GM23338 (cell line): Measurements from ENCODE around the gene MYO1C. TPM values are rescaled to one million over a fixed set of nuclear protein-coding genes. Genes with fewer than 3 reads are reported as not detected.
A peak's percentile ranks its signal among the peaks of the same experiment; 100 is the strongest.

Experiments used
- ATAC-seq: fragments of 200-7000 bp; cut with Tn5 transposase; 3 replicates; pipeline ENCODE4 v1.9.1; 2020
- DNase-seq: peaks from one replicate; pipeline ENCODE4 v3.0.0-alpha.2; 2015; ENCODE audit warnings: low spot score
- H2AFZ ChIP-seq: fragments of 200-600 bp; sonication (generic); 2 replicates; pipeline ENCODE4 v1.8.0; 2016; ENCODE audit warnings: antibody characterized with exemption, mild to moderate bottlenecking, moderate library complexity
- H3F3A ChIP-seq: fragments of 200-600 bp; sonication (generic); replicated peaks from 2 replicates; pipeline ENCODE4 v1.8.0; 2017; ENCODE audit warnings: antibody characterized with exemption, mixed run types, low read depth
- H3K27ac ChIP-seq: fragments of 200-600 bp; sonication (generic); 2 replicates; pipeline ENCODE4 v1.6.1; 2016; ENCODE audit warnings: low read depth
- H3K27me3 ChIP-seq: fragments of 200-600 bp; sonication (generic); 2 replicates; pipeline ENCODE4 v1.8.0; 2016; ENCODE audit warnings: mild to moderate bottlenecking, mixed run types, moderate library complexity; ENCODE audit not compliant: insufficient read depth
- H3K36me3 ChIP-seq: fragments of 200-600 bp; sonication (generic); 2 replicates; pipeline ENCODE4 v1.8.0; 2016; ENCODE audit warnings: mild to moderate bottlenecking; ENCODE audit not compliant: insufficient read depth
- H3K4me1 ChIP-seq: fragments of 200-600 bp; sonication (generic); 2 replicates; pipeline ENCODE4 v1.8.0; 2016; ENCODE audit warnings: mild to moderate bottlenecking, moderate library complexity; ENCODE audit not compliant: insufficient read depth
- H3K4me2 ChIP-seq: fragments of 200-600 bp; sonication (generic); 2 replicates; pipeline ENCODE4 v1.7.1; 2017; ENCODE audit warnings: mixed run types
- H3K4me3 ChIP-seq: fragments of 200-600 bp; sonication (generic); 2 replicates; pipeline ENCODE4 v1.6.1; 2016; ENCODE audit warnings: mixed run types
- H3K79me2 ChIP-seq: fragments of 200-600 bp; sonication (generic); replicated peaks from 2 replicates; pipeline ENCODE4 v1.8.0; 2017; ENCODE audit warnings: mild to moderate bottlenecking; ENCODE audit not compliant: insufficient read depth
- H3K9me2 ChIP-seq: fragments of 200-600 bp; sonication (generic); 2 replicates; pipeline ENCODE4 v1.8.0; 2017; ENCODE audit not compliant: insufficient read depth
- H4K20me1 ChIP-seq: fragments of 200-600 bp; sonication (generic); replicated peaks from 2 replicates; pipeline ENCODE4 v1.8.0; 2017; ENCODE audit warnings: mild to moderate bottlenecking; ENCODE audit not compliant: insufficient read depth
- H3K27ac Mint-ChIP-seq: 2 replicates; pipeline ENCODE4 v1.8.0; 2020; ENCODE audit warnings: inconsistent platforms, mild to moderate bottlenecking, moderate library complexity, mixed read lengths
- H3K27me3 Mint-ChIP-seq: 3 replicates; pipeline ENCODE4 v1.8.0; 2022; ENCODE audit warnings: low read depth, mild to moderate bottlenecking, moderate library complexity, mixed read lengths, inconsistent platforms; ENCODE audit not compliant: insufficient read depth, poor library complexity
- H3K36me3 Mint-ChIP-seq: 3 replicates; pipeline ENCODE4 v1.8.0; 2021; ENCODE audit warnings: low read depth, mild to moderate bottlenecking, inconsistent platforms, moderate library complexity, mixed read lengths
- H3K4me1 Mint-ChIP-seq: 3 replicates; pipeline ENCODE4 v1.8.0; 2020; ENCODE audit warnings: mild to moderate bottlenecking, inconsistent platforms, mixed read lengths
- H3K4me3 Mint-ChIP-seq: 3 replicates; pipeline ENCODE4 v1.8.0; 2021; ENCODE audit warnings: moderate library complexity, mild to moderate bottlenecking, inconsistent platforms, mixed read lengths
- H3K9me3 Mint-ChIP-seq: 3 replicates; pipeline ENCODE4 v1.8.0; 2020; ENCODE audit warnings: moderate library complexity, mild to moderate bottlenecking, inconsistent platforms, mixed read lengths
- CREB1 ChIP-seq: fragments of 250-450 bp; sonication (Bioruptor Pico); IDR thresholded peaks from 2 replicates; pipeline ENCODE4 v1.5.0; 2020; ENCODE audit warnings: low read depth, mild to moderate bottlenecking, moderate library complexity
- EZH2 ChIP-seq: fragments of 200-600 bp; sonication (generic); IDR thresholded peaks from one replicate; pipeline ENCODE4 v1.8.0; 2017; ENCODE audit warnings: antibody characterized with exemption, mild to moderate bottlenecking, low read depth; ENCODE audit not compliant: unreplicated experiment
- POLR2AphosphoS5 ChIP-seq: IDR thresholded peaks from 2 replicates; pipeline ENCODE4 v1.6.1; 2016; ENCODE audit warnings: antibody characterized with exemption, low read depth
- STAT1 ChIP-seq: IDR thresholded peaks from one replicate; pipeline ENCODE4 v1.6.1; 2016; ENCODE audit warnings: antibody characterized with exemption; ENCODE audit not compliant: unreplicated experiment
- polyA plus RNA-seq: library from polyadenylated mRNA; unstranded; fragments of >200 nt; fragmentation: Nextera tagmentation; extraction: Ambion mirVana; gene quantifications from 2 replicates; pipeline ENCODE4 v1.2.1, GENCODE V29; 2016
- total RNA-seq: library from RNA; depleted of rRNA; stranded (reverse); fragments of >200 nt; shearing (Covaris generic); gene quantifications from 2 replicates; pipeline ENCODE4 v1.2.3, GENCODE V29; 2014
- TF ChIP-seq, protein P1 (sequence below): IDR thresholded peaks from 2 replicates; pipeline ENCODE4 v1.6.1; 2016; ENCODE audit warnings: antibody characterized with exemption
- TF ChIP-seq, protein P2 (sequence below): fragments of 250-450 bp; sonication (Bioruptor Pico); IDR thresholded peaks from 2 replicates; pipeline ENCODE4 v1.5.0; 2020; ENCODE audit warnings: mild to moderate bottlenecking, moderate library complexity

The MYO1C gene
- total and polyA plus RNA-seq, 2 experiments from 2014 or later, result 13.9 to 35.2 TPM

DNA sequence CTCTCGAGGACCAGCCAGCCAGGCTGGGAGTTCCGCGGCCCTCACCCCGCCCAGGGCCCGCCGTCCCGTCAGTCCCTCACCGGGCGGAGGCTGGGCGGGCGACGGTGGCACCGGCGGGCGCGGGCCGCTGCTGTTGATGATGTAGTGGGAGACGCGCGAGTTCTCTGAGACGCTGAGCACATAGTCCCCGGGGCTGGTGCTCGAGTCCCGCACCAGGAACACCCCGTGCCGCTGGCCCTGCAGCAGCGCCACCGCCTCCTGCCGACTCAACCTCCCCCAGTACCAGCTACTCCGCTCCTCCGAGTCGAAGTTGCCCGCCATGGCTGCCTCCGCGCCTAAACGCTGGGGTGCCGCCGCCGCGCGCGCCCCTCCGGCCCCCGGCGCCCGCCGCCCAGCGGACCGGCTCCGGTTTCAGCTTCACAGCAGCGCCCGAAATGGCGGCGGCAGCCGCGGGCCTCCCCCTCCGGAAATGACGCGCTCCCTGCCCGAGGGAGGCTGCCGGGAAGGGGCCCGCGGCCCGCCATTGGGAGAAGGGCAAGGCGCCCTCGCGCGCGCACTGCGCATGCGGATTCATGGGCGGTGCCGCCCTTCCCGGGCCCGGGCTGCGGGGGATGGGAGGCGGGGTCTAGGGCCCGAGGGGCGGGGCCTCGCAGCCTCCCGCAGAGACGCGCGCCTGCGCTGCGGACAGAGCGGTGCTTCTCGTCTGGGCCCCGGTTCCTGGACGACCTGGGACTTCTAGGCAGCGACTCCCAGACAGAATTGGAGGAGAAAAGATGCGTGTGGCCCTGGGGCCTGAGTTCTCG lies 36.5 kb downstream of the MYO1C start, which contains the start of gene CRK:
Gene CRK (minus strand): TSS at position 436 of the 803 bp plus-strand sequence. CDS start 115 bp downstream, at position 321.
- H3K36me3 Mint-ChIP-seq, result peaks cover 24% of the 10 kb centered on the region
- Histone ChIP-seq H3K27me3 (no peaks in the 10 kb centered on the region), H4K20me1 (peaks cover 30% of the 10 kb centered on the region), H3K27ac (peak within 1 kb of the TSS; percentile 83), H2AFZ (peak within 1 kb of the TSS; percentile 100), H3K4me1 (peaks cover 9% of the 10 kb centered on the region), H3K4me3 (peak within 1 kb of the TSS; percentile 96), H3F3A (peaks cover 10% of the 10 kb centered on the region), H3K36me3 (peaks cover 5% of the 10 kb centered on the region; the same call in 1 of the 2 replicates), H3K9me2 (no peaks in the 10 kb centered on the region), H3K4me2 (peak within 1 kb of the TSS; percentile 95), H3K79me2 (peaks cover 49% of the 10 kb centered on the region)
- no peaks in the 10 kb centered on the region for H3K9me3 Mint-ChIP-seq
- peaks cover 18% of the 10 kb centered on the region for H3K4me1 Mint-ChIP-seq
- peak within 1 kb of the TSS; percentile 94 for H3K4me3 Mint-ChIP-seq
- DNase-seq (peak; percentile 96), ATAC-seq (peak; percentile 83)
- H3K27ac Mint-ChIP-seq, result peak within 1 kb of the TSS; percentile 91
- no peak for TF ChIP-seq STAT1
- TF ChIP-seq, protein P1, sequence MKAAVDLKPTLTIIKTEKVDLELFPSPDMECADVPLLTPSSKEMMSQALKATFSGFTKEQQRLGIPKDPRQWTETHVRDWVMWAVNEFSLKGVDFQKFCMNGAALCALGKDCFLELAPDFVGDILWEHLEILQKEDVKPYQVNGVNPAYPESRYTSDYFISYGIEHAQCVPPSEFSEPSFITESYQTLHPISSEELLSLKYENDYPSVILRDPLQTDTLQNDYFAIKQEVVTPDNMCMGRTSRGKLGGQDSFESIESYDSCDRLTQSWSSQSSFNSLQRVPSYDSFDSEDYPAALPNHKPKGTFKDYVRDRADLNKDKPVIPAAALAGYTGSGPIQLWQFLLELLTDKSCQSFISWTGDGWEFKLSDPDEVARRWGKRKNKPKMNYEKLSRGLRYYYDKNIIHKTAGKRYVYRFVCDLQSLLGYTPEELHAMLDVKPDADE, result peak; percentile 93
- TF ChIP-seq, protein P2, sequence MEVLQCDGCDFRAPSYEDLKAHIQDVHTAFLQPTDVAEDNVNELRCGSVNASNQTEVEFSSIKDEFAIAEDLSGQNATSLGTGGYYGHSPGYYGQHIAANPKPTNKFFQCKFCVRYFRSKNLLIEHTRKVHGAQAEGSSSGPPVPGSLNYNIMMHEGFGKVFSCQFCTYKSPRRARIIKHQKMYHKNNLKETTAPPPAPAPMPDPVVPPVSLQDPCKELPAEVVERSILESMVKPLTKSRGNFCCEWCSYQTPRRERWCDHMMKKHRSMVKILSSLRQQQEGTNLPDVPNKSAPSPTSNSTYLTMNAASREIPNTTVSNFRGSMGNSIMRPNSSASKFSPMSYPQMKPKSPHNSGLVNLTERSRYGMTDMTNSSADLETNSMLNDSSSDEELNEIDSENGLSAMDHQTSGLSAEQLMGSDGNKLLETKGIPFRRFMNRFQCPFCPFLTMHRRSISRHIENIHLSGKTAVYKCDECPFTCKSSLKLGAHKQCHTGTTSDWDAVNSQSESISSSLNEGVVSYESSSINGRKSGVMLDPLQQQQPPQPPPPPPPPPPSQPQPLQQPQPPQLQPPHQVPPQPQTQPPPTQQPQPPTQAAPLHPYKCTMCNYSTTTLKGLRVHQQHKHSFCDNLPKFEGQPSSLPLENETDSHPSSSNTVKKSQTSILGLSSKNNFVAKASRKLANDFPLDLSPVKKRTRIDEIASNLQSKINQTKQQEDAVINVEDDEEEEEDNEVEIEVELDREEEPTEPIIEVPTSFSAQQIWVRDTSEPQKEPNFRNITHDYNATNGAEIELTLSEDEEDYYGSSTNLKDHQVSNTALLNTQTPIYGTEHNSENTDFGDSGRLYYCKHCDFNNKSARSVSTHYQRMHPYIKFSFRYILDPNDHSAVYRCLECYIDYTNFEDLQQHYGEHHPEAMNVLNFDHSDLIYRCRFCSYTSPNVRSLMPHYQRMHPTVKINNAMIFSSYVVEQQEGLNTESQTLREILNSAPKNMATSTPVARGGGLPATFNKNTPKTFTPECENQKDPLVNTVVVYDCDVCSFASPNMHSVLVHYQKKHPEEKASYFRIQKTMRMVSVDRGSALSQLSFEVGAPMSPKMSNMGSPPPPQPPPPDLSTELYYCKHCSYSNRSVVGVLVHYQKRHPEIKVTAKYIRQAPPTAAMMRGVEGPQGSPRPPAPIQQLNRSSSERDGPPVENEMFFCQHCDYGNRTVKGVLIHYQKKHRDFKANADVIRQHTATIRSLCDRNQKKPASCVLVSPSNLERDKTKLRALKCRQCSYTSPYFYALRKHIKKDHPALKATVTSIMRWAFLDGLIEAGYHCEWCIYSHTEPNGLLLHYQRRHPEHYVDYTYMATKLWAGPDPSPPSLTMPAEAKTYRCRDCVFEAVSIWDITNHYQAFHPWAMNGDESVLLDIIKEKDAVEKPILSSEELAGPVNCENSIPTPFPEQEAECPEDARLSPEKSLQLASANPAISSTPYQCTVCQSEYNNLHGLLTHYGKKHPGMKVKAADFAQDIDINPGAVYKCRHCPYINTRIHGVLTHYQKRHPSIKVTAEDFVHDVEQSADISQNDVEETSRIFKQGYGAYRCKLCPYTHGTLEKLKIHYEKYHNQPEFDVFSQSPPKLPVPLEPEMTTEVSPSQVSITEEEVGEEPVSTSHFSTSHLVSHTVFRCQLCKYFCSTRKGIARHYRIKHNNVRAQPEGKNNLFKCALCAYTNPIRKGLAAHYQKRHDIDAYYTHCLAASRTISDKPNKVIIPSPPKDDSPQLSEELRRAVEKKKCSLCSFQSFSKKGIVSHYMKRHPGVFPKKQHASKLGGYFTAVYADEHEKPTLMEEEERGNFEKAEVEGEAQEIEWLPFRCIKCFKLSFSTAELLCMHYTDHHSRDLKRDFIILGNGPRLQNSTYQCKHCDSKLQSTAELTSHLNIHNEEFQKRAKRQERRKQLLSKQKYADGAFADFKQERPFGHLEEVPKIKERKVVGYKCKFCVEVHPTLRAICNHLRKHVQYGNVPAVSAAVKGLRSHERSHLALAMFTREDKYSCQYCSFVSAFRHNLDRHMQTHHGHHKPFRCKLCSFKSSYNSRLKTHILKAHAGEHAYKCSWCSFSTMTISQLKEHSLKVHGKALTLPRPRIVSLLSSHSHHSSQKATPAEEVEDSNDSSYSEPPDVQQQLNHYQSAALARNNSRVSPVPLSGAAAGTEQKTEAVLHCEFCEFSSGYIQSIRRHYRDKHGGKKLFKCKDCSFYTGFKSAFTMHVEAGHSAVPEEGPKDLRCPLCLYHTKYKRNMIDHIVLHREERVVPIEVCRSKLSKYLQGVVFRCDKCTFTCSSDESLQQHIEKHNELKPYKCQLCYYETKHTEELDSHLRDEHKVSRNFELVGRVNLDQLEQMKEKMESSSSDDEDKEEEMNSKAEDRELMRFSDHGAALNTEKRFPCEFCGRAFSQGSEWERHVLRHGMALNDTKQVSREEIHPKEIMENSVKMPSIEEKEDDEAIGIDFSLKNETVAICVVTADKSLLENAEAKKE (CRISPR knock-in tag), result no peak
- peak; percentile 70 for TF ChIP-seq POLR2AphosphoS5
- TF ChIP-seq EZH2, result no peak
- TF ChIP-seq CREB1 (CRISPR knock-in tag), result peak; percentile 97
- H3K27me3 Mint-ChIP-seq, result peaks cover 10% of the 10 kb centered on the region
